Left forelimb (tissue), 1 donor: ENCODE results near the gene EDC3.
"Not testable (repeated sequence)": the region's sequence is repeated elsewhere in the genome, so short reads cannot be mapped to it uniquely, and the experiment has no call there.

Source experiments
- DNase-seq: peaks from one replicate; pipeline ENCODE4 v3.0.0-alpha.2; 2018; ENCODE audit warnings: low spot score

EDC3 gene

GRCh38 chr15:74709892-74710291, 14.1 kb upstream of the EDC3 start:
- DNase-seq: no peak

GRCh38 chr15:74709011-74709410, 13.2 kb upstream of the EDC3 start:
- DNase-seq: no peak

GRCh38 chr15:74696808-74697207, 984 bp upstream of the EDC3 start:
- DNase-seq: no peak

- no peak for DNase-seq
Measured at GRCh38 chr15:74696398-74696729, 540 bp upstream of the EDC3 start.

- DNase-seq: no peak
Measured at GRCh38 chr15:74692327-74692726, 3.5 kb downstream of the EDC3 start.

GRCh38 chr15:74683758-74684157, 12.1 kb downstream of the EDC3 start:
- no peak for DNase-seq

GRCh38 chr15:74682954-74683353, 12.9 kb downstream of the EDC3 start:
- DNase-seq: no peak

GRCh38 chr15:74680456-74680855, 15.4 kb downstream of the EDC3 start:
- DNase-seq: no peak

- DNase-seq: no peak
Measured at GRCh38 chr15:74676801-74677200, 19.0 kb downstream of the EDC3 start.

GRCh38 chr15:74674161-74674560, 21.7 kb downstream of the EDC3 start:
- DNase-seq: no peak

GRCh38 chr15:74669627-74670026, 26.2 kb downstream of the EDC3 start:
- no peak for DNase-seq

GRCh38 chr15:74667975-74668374, 27.8 kb downstream of the EDC3 start:
- DNase-seq: no peak

GRCh38 chr15:74664670-74665069, 31.2 kb downstream of the EDC3 start:
- no peak for DNase-seq

- no peak for DNase-seq
Measured at GRCh38 chr15:74664028-74664616, 31.7 kb downstream of the EDC3 start.

- DNase-seq: no peak
Measured at GRCh38 chr15:74663303-74664027, 32.4 kb downstream of the EDC3 start.

GRCh38 chr15:74662064-74662860, 33.6 kb downstream of the EDC3 start:
- DNase-seq: no peak

- DNase-seq: not testable (repeated sequence)
Measured at GRCh38 chr15:74661280-74661679, 34.5 kb downstream of the EDC3 start.

GRCh38 chr15:74657846-74658245, 38.0 kb downstream of the EDC3 start:
- no peak for DNase-seq

- no peak for DNase-seq
Measured at GRCh38 chr15:74656935-74657535, 38.8 kb downstream of the EDC3 start.

GRCh38 chr15:74655424-74655823, 40.4 kb downstream of the EDC3 start:
- no peak for DNase-seq

- DNase-seq: no peak
Measured at GRCh38 chr15:74653426-74654102, 42.3 kb downstream of the EDC3 start.

- no peak for DNase-seq
Measured at GRCh38 chr15:74651242-74651741, 44.5 kb downstream of the EDC3 start.
